ENCODE results near the gene GDPD3.
"Not testable (repeated sequence)": the region's sequence is repeated elsewhere in the genome, so short reads cannot be mapped to it uniquely, and the experiment has no call there.

GDPD3 gene

DNA sequence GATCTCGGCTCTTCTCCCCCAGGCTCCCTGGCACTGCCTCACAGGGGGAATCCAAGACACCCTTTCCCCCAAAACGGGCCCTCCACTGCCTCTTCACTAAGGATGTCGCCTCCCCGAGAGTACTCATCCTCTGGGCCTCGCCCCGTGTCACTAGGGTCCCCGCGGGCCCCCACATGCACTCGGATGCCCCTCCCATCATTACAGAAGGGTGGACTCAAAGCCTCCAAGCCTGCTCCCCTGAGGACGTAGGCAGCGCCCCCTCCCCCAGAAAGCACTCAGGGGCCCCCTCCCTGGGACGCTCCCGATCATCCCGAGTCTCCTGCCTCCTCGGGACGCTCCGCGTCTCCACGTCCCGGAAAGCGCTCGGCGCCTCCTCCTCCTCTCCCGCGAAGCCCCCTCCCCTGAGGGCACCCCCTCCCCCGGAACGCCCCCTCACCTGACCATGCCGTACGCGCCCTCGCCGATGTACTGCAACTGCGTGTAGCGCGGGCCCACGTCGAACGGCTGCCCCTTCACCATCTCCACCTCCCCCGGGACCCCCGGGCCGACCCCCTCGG, 9.3 kb upstream of the GDPD3 start:
- DNase-seq = no peak

DNA sequence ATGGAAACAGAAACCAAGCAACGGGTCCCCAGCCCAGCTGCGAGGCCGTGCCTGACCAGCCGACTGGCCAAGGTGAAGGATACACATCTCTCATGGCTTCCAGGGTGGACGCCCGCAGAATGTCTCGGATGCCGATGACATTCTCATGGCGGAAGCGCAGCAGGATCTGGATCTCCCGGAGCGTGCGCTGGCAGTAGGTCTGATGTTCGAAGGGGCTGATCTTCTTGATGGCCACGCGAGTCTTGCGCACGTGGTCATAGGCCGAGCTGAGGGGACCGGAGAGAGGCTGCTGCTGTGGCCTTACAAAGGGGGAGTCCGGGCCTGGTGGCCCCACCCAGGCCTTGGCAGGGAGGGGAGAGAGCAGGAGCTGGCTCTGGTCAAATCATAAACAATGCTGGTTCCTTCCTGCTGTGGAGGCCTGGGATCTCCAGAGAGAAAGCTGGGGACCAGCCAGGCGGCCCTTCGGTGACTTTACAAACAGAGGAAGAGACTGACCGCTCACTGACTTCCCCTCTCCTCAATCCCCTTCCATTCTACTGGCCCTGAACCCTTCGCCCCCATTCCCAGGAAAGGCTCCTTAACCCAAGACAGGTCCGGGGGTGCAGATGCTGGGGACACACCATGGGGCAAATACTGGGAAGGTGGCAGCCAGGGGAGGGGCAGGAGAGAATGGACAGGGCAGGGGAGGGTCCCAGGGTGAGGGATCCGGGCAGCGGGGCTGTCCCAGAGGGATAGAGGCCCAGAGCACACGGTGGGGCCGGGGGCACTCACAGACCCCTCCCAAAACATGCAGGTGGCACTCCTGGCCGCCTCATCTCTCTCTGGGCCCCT, 8.6 kb upstream of the GDPD3 start:
- DNase-seq = no peak

DNA sequence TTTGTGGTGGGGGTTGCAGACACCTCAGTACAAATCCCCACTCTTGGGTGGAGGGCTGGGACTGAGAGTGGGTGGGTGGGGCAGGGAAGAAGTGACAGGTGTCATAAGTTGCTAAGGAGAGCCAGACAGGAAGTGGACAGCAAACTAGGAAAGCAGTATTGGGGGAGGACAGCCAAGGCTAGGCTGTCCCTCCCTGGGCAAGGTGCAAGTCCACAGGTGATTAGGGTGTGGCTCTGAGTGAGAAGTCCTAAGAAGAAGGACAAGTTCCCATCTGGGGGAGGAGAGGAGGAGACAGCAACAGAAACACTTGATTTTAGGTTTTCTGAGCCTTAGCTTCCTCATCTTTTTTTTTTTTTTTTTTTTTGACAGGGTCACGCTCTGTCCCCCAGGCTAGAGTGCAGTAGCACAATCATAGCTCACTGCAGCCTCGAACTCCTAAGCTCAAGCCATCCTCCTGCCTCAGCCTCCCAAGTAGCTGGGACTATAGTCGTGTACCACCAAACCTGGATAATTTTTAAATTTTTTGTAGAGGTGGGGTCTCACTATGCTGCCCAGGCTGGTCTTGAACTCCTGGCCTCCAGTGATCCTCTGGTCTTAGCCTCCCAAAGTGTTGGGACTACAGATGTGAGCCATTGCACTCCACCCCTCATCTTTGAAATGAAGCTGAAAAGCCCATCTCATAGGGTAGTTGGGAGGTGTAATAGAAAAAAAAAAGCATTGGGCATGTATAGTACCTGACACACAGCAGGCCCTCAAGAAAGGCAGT, 7.2 kb upstream of the GDPD3 start:
- DNase-seq = no peak

DNA sequence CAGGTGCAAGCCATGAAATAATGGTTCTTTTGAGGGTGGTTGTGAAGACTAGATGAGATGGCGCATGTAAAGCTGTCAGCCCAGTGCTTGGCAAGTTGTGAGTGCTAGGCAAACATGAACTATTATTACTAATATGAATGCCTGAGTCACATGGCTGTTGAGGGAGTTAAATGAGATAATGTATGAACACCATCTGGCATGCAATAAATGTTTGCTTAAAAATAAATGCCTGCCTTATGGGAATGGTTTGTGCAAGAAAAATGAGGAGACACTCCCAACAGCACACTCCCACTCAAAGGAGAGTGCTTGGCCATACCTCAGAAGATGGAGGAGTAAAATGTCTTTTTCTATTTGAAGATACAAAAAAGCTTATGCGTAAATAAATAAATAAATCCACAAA, 6.1 kb upstream of the GDPD3 start:
- no peak for DNase-seq

DNA sequence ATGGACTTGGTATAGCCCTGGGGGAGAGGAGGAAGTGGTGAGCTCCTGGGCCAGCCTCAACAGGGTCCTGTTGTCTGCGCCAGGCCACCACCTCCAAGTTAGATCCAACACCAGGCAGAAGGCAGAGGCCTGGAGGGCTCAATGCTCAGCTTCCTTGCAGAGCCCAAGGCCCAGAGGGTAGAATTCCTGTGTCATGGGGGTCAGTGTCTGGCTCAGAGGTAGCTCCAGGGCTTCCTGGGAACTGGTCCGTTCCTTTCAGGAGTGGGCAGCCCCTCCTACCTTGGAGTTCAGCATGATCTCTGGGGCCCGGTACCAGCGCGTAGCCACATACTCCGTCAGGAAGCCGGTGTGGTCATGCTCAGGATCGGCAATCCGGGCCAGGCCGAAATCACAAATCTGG, 4.4 kb upstream of the GDPD3 start:
- DNase-seq = no peak

DNA sequence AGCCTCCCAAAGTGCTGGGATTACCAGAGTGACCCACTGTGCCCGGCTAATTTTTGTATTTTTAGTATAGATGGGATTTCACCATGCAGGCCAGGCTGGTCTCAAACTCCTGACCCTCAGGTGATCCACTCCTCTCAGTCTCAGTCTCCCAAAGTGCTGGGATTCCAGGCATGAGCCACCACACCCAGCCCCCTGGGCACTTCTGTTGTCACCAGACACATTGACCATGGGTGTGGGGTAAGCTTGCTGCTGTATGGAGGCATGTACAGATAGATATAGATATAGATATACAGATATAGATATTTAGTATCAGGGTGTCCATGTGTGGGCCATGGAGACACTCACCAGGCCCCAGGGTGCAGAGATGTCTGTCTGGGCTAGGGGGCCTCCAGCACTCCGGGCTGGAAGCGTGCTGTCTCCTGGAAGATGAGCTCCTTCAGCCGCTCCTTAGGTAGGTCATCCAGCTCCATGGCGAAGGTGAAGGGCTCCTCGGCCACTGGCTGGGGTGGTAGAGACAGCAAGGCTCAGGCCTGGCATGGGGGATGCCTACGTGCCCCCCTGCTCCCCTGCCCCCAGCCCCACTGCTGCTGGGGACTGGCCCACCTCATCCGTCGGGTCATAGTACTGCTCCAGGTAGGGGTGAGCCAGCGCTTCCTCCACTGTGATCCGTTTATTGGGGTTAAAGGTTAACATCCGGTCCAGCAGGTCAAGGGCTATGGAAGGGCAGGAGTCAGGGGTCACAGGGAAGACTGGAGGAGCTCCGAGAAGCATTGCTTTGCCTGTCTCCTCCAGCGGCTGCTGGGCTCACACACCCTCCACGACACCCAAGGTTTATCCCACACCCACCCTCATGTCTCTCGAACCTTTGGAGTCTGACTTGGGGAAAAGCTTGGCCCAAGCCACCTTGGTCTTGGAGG, 3.2 kb upstream of the GDPD3 start:
- DNase-seq = no peak

DNA sequence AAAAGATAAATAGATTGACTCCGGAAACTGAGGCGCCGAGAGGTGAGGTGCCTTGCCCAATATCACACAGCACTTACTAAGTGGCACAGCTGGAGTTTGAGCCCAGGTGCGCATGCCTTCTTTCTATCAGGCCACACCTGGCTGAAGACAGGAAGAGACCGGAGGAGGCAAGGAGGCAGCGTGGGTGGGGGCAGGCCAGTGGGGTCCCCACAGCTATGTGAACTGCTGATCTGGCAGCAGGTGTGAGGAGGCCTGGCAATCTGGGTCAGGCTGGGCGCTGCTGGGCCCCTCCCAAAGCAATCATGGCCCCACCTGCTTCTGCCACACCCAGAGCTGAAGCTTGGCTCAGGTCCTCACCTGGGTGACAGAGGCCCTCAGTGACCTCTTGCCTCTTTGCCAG, 1.9 kb upstream of the GDPD3 start:
- DNase-seq = no peak

DNA sequence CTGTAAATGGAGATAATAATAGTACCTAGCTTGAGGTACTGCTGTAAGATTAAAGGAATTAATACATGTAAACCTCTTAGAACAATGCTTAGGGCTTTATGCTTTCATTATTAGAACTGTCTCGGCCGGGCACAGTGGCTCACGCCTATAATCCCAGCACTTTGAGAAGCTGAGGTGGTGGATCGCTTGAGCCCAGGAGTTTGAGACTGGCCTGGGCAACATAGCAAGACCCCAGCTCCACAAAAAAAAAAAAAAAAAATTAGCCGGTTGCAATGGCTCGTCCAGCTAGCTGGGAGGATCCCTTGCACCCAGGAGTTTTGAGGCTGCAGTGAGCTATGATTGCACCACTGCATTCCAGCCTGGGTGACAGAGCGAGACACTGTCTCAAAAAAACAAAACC, 1.5 kb upstream of the GDPD3 start:
- not testable (repeated sequence) for DNase-seq

DNA sequence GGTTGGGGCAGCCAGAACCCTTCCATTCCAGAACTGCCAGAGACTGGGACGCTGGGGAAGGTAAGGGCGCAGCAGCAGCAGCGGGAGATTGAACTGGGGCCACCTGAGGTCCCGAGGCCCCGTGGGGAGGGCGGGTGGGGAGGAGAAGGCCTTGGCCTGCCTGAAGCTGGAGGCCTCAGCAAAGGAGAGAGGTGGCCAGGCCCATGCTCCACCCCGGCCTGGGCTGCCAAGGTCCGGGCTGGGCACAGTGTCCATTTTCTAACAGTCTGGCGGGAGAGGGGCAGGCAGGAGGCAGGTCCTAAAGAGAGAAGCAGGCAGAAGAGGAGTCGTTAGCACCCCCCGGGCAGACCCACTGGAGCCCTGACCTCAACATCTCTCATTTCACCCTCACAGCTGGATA, 1.1 kb upstream of the GDPD3 start:
- DNase-seq = no peak

DNA sequence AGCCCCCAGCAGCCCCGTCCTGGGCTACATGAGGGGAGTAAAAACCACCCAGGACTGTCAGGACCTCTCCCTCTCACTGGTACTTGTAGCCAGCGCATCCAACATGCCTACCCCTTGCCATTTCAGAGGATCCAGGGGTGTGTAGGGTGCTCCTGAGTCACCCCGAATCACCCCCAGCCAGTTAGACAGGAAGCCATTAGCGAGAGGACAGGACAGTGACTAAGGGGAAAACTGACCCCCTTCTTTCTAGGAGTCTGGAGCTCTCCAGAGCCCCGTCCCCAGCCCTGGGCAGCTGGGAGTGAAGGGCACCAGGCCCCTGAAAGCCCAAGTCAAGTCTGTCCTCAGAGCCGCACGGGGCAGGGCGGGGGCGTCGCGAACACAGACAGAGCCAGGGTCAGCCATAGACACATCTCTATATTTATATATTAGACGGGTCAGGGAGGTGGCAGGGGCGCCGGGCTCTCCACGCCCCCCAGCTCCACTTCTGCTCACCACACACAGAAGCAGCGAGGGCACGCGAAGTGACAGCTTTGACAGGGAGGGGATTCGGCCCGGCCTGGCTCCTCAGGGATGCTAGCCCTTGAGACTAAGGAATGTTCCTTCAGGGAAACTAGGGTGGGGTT, 485 bp upstream of the GDPD3 start:
- DNase-seq = no peak

DNA sequence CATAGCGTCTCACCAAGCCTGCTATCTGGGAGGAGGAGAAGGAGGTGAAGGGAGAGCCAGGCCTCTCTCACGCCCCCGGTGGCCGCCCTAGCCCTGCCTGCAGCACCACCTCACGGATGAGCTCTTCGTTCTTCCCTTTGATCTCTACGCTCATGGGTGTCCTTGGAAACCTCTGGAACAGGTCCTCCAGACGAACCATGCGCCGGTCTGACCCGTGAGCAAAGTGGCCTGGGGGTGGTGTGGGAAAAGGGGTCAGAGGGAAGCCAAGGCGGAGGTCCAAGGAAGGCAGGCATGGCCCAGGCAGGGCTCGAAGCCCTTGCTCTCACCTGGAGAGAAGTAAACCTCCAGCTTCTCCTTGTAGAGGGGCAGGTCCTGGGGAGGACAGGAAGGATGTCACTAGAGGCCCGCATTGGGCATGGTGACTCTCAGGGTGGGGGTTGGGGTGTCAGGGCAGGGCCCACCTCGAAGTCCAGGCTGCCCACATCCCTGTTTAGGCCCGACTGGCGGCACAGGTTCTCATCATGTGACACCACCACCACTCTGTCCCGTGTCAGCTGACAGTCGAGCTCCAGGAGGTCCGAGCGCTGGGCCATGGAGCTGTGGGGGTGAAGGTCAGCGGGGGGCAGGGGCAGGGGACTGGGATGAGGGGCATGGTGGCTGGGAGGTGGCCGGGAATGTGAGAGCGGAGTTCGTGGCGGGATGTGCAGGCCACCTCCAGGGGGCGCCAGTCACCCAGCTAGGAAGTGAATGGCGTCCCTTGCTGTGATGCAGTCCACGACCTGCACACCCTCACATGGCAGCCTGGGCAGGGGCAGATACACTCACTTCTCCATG, 923 bp downstream of the GDPD3 start:
- peak; percentile 61 to 77 for DNase-seq

DNA sequence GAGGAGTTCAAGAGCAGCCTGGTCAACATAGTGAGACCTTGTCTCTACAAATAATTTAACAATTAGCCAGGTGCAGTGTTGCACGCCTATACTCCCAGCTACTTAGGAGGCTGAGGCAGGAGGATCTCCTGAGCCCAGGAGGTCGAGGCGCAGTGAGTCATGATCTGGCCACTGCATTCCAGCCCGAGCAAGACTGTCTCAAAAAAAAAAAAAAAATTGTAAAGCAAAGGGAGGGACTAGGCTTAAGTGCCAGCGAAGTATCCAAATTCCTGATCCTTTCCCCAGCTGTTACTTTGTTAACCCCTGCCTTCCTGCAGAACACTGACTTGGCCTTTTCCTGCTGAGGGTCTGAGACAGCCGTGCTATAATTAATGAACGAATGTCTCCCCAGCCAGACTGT, 2.7 kb downstream of the GDPD3 start:
- DNase-seq = no peak

DNA sequence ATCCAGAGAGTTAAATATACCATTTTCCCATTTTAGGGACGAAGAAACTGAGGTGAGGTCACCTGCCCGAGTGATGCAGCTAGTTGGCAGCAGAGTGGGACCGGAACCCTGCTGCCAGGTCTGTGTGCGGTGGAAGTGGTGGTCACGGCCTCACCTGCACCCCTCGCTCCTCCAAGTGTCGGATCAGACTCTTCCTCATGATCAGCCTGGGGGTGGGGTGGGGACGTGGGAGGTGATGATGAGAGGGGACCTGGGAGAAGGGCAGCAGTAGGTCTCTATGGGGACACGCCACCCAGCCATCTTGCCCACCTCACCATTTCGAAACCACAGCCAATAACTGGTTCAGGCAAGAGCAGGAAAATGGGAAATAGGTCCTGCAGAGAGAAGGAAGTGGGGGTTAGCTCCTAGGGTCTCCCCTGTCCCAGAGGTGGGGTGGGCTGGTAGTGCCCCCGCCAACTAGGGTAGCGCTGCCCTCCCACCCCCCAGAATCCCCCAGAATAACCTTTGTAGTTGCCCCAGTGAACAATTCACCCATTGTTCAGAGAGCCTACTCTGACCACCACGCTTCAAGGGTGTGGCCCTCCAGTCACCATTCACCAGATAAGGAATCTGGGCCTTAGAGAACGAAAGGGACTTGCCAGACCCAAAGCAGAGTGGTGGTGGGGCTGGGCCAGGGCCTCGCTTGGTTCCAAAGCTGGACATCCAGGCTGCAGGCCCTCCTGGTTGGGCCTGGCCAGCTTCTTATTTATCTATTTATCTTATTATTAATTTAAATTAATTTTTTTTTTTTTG, 5.1 kb downstream of the GDPD3 start:
- DNase-seq = no peak

DNA sequence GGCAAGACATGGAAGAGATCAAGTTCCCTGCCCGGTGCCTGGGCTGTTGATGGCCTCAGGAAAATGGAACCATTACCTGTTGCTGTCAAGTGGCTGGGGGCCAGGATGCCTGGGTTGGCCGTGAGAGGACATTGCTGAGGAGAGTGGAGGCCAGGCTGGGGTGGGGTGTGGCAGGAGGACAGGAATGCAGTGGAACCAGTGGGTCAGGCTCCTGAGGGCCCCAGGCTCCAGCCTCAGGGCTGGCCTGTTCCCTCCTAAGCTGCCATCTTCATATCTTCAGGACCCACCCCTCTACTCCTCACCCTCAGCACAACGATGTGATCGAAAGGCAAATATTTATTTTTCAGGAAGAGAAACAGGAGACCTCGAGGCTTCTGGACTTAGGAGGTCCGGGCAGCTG, 8.8 kb downstream of the GDPD3 start:
- DNase-seq = no peak

DNA sequence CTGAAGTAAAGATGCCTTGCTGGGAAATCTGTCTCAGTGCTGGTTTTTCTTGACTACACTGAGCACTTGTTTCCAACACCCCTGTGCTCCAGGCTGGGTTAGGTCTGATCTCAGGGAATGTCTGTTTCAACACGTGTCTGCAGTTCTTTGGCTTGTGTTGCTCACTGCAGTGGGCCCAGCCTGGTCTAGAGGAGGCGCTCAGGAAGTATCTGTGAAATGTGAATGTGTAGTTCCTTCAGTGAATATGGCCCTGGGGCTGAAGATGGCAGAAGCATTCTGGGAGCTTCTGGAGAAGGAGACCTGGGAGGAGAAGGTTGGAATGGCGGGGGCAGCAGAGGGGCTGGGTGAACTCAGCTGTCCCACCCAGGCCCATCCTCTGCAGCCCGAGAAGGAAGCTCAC, 9.2 kb downstream of the GDPD3 start:
- DNase-seq = no peak

DNA sequence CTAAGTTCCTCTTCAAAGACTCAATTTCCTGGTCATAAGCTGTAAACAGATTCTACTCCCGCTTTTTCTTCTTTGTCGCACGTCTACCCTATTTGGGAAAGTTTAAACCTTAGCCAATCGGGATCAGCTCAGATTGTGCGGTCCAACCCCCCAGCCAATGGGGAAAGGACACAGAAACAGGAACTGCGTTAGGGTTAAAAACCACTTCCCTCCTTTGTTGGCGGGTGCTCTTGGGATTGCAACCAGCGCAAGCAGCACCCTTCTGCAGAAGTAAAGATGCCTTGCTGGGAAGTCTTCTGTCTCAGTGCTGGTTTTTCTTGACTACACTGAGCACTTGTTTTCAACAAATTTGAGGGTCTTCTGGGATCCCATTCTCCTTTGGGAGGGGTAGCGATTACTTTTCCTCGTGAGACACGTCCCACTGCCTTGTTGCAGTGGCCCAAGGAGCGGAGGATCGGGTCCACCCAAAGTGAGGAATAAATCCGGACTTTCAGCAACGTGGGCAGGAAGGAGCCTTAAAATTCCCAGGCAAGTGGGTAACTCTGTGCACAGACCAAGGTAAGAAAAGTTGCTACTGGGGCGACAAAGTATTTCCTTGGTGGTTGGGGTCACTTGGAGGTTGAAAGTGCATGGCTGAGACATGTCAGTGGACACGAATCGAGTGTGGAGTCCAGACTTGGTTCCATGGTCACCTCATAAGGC, 16.3 kb downstream of the GDPD3 start:
- DNase-seq = no peak

DNA sequence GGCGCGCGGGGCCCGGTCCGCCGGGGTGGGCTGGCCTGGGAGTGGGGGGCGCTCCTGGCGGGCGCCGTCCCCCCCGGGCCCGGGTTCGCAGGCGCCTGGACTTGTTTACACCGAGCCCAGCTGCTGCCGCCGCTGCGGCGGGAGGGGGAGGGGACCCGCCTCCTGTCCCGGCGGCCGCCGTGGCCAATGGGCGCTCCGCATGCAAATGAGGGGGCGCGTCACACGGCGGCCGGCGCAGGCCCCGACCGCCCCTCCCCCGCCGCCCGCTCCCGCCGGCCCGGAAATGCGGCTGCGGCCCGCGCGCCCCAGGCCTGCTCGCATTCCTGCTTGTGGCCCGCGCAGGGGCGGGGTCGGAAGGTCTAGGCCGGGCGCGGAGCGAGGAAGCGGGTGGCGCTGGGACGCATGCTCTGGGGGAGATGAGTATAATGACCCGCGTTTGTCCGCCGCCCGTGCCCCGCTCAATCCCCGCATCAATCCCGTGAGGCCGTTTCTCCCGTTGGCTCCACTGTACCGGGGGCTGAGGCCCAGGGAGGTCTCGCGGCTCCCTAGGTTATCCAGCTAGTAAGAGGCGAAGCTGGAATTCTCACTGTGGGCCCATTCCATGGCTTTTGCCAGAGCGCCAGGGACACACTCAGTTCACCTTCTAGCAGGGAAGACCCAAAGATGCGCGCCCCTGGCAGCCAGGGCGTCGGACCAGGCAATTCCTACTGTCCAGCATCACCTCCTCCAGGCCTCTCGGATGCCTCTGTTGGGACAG, 17.1 kb downstream of the GDPD3 start, which contains the start of gene YPEL3:
Gene YPEL3, minus strand, starts transcription at position 109 of the 757 bp plus-strand sequence. CDS start 731 bp downstream, outside the sequence.
- DNase-seq = peak; percentile 83 to 85

DNA sequence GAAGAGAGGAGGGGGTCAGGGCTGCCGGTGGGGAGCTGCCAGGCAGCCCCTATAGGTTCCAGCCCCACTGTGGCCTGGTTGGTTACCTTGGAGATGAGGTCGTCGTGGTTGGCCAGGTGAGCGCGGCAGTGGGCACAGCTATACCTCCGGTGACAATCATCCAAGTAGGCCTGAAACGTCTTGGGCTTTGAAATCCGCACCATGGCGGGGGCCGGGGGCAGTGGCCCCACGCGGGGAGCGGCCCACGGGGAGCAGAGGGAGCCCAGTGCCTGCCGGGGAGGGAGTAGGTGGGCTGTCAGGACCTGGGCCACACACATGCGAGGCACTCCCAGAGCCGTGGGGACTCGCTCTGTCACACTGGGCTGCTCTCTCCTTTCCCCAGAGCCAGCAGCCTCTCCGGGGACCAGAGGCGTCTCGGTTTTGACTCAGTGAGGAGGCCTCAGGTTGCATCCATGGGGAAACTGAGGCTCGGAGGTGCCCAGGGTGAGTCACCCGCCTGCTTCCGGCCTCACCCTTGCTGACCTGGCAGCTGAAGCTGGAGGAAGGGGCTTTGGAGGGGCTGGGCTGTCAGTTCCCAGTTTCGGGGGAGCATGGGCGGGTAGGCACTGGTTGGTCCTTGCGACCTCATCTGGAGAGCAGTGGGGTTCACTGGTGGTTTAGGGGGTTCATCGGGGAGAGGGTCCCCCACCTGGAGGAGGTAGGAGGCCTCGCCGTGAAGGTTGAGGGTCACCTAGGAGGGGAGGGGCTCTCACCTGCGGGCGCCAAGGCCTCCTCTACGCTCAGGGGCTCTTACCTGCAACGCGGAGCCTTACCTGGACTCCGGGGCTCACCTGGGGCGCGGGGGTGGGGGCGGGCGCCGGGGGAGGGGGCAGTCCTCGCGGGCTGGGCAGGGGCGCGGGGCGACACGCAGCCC, 17.9 kb downstream of the GDPD3 start:
- DNase-seq = no peak
